OCI-LY1 (cell line): ENCODE measurements around the gene PSMD5.

Experiments
- EZH2 ChIP-seq: fragments of 200-600 bp; sonication (generic), shearing (Covaris generic); IDR thresholded peaks from 2 replicates; pipeline ENCODE4 v1.8.0; 2017; ENCODE audit warnings: borderline replicate concordance, mixed run types, mild to moderate bottlenecking, antibody characterized with exemption, low read length, moderate library complexity, mixed read lengths
- TF ChIP-seq, protein P1 (sequence below): fragments of 200-600 bp; sonication (generic), shearing (Covaris generic); IDR thresholded peaks from 2 replicates; pipeline ENCODE4 v1.5.1; 2017; ENCODE audit warnings: mild to moderate bottlenecking, antibody characterized with exemption, low read length, moderate library complexity, mixed read lengths

DNA sequence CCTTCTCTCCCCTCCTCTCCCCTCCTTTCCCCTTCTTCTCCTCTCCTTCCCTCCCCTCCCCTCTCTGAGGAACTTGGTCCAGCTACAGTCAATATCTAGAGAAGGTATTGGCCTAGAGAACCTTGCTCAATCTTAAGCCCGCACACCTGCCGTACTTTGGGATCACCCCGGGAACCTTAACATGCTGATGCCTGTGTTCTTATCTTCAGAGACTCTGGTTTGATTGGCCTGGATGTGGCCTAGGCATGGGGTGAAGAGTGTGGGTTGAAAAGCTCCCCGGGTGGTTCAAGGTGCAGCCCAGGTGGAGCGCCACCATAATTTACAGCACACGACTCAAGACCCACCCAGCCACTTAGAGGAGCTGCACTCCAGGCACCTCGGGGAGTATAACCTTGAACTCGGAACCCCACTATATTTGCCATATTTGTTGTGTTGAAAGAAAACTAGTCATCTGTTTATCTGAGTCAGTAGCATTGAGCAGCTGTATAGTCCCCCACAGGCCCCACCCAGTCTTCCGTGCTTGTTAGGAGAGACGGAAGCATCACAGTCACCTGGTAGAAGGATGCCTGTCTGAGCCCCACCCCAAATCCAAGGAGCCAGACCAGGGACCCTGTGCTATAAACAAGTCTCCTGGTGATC lies 48.6 kb upstream of the PSMD5 start:
- TF ChIP-seq, protein P1, sequence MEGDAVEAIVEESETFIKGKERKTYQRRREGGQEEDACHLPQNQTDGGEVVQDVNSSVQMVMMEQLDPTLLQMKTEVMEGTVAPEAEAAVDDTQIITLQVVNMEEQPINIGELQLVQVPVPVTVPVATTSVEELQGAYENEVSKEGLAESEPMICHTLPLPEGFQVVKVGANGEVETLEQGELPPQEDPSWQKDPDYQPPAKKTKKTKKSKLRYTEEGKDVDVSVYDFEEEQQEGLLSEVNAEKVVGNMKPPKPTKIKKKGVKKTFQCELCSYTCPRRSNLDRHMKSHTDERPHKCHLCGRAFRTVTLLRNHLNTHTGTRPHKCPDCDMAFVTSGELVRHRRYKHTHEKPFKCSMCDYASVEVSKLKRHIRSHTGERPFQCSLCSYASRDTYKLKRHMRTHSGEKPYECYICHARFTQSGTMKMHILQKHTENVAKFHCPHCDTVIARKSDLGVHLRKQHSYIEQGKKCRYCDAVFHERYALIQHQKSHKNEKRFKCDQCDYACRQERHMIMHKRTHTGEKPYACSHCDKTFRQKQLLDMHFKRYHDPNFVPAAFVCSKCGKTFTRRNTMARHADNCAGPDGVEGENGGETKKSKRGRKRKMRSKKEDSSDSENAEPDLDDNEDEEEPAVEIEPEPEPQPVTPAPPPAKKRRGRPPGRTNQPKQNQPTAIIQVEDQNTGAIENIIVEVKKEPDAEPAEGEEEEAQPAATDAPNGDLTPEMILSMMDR = no peak
- no peak for TF ChIP-seq EZH2
